ENCODE results near the gene NDUFS1.

- TF ChIP-seq GATA3 (IDR thresholded peaks at IDR 0.05; ENCODE audit: low read depth, low read length) = no peak
- no peak for TF ChIP-seq GATA2 (IDR thresholded peaks at IDR 0.05; ENCODE audit: low read depth, low read length)
Observed at GRCh38 chr2:206198677-206199076, 39.4 kb upstream of the NDUFS1 start.
